ENCODE measurements around the gene PRKAR1B. TPM values are rescaled to one million over a fixed set of nuclear protein-coding genes. Genes with fewer than 3 reads are reported as not detected.
"Not testable (repeated sequence)": the region's sequence is repeated elsewhere in the genome, so short reads cannot be mapped to it uniquely, and the experiment has no call there.

The PRKAR1B gene
- total and polyA plus RNA-seq, 8 donors, result 4.5 to 45.8 (median 11.1) TPM

- intact Hi-C loops (cut with DNase I; ENCODE audit: low total_unique reads), result no loop called here
- 90 to 97% (median 94%) methylated on average over 12 of the region's 12 CpGs for WGBS, 5 donors
- TF ChIP-seq CTCF (IDR thresholded peaks at IDR 0.05), result no peak
- no peak for TF ChIP-seq POLR2A (IDR thresholded peaks at IDR 0.05)
- no peak for TF ChIP-seq EP300 (IDR thresholded peaks at IDR 0.05)
- TF ChIP-seq POLR2AphosphoS5 (IDR thresholded peaks at IDR 0.05), result no peak
- H3K36me3 ChIP-seq, result no peaks in the 10 kb centered on the region
- no peaks in the 10 kb centered on the region for H3K4me1 ChIP-seq
- DNase-seq, result no peak
- H3K27ac ChIP-seq, result no peak overlapping the region
- H3K4me3 ChIP-seq, result no peak overlapping the region
- H3K27me3 ChIP-seq, result no peaks in the 10 kb centered on the region
- H3K9me3 ChIP-seq, result no peaks in the 10 kb centered on the region
These were observed 89.3 kb downstream of the PRKAR1B start for GRCh38 chr7:637826-638225.

- Histone ChIP-seq H3K36me3 (no peaks in the 10 kb centered on the region), H3K4me3 (no peak overlapping the region), H3K4me1 (no peaks in the 10 kb centered on the region), H3K27me3 (no peaks in the 10 kb centered on the region), H3K9me3 (no peaks in the 10 kb centered on the region), H3K27ac (no peak overlapping the region)
- peak in 1 of 2 donors; percentile 59 for DNase-seq
- WGBS, 5 donors, result 85 to 90% (median 88%) methylated on average over 12 to 17 of the region's 17 CpGs
- TF ChIP-seq EP300 (IDR thresholded peaks at IDR 0.05), result no peak
- peak in 3 of 7 experiments; percentile 18 to 33 (median 32) for TF ChIP-seq CTCF (IDR thresholded peaks at IDR 0.05)
- TF ChIP-seq POLR2AphosphoS5 (IDR thresholded peaks at IDR 0.05), result no peak
- intact Hi-C loops (cut with DNase I; ENCODE audit: low total_unique reads), result no loop called here
These were observed 90.7 kb downstream of the PRKAR1B start for GRCh38 chr7:636396-636795.

GRCh38 chr7:635687-636382 lies 91.2 kb downstream of the PRKAR1B start:
- intact Hi-C loops (cut with DNase I; ENCODE audit: low total_unique reads); DNase-seq; H3K27ac ChIP-seq; H3K27me3 ChIP-seq; H3K36me3 ChIP-seq; H3K9me3 ChIP-seq; H3K4me3 ChIP-seq; H3K4me1 ChIP-seq: not testable (repeated sequence)
- 92 to 94% (median 93%) methylated on average over 27 to 73 of the region's 81 CpGs for WGBS, 5 donors

- no peak for TF ChIP-seq CTCF (IDR thresholded peaks at IDR 0.05)
- TF ChIP-seq EP300 (IDR thresholded peaks at IDR 0.05), result no peak
- TF ChIP-seq POLR2A (IDR thresholded peaks at IDR 0.05), result no peak
- TF ChIP-seq POLR2AphosphoS5 (IDR thresholded peaks at IDR 0.05), result no peak
- H3K27ac ChIP-seq, result no peak overlapping the region
- no peaks in the 10 kb centered on the region for H3K27me3 ChIP-seq
- no peaks in the 10 kb centered on the region for H3K4me1 ChIP-seq
- no peak for DNase-seq
- H3K36me3 ChIP-seq, result no peaks in the 10 kb centered on the region
- no peaks in the 10 kb centered on the region for H3K9me3 ChIP-seq
- intact Hi-C loops (cut with DNase I; ENCODE audit: low total_unique reads), result no loop called here
- H3K4me3 ChIP-seq, result no peak overlapping the region
- WGBS, 5 donors, result 83 to 100% (median 97%) methylated on average over 2 to 12 of the region's 12 CpGs
These were observed 91.9 kb downstream of the PRKAR1B start for GRCh38 chr7:635227-635626.

GRCh38 chr7:633381-634018 lies 93.6 kb downstream of the PRKAR1B start:
- Histone ChIP-seq H3K4me1 (no peaks in the 10 kb centered on the region), H3K36me3 (no peaks in the 10 kb centered on the region), H3K4me3 (no peak overlapping the region), H3K27ac (no peak overlapping the region), H3K27me3 (no peaks in the 10 kb centered on the region), H3K9me3 (no peaks in the 10 kb centered on the region)
- intact Hi-C loops (cut with DNase I; ENCODE audit: low total_unique reads), result no loop called here
- no peak for DNase-seq
- 94 to 98% (median 96%) methylated on average over 12 of the region's 12 CpGs for WGBS, 5 donors
- TF ChIP-seq POLR2A (IDR thresholded peaks at IDR 0.05) (no peak), CTCF (IDR thresholded peaks at IDR 0.05) (no peak), POLR2AphosphoS5 (IDR thresholded peaks at IDR 0.05) (no peak), EP300 (IDR thresholded peaks at IDR 0.05) (no peak)

All from stomach (tissue), 9 donors.